HG02610 (cell line): Measurements from ENCODE around the gene ROCK2.

Source experiments
- ATAC-seq: cut with Tn5 transposase; IDR thresholded peaks from one replicate; pipeline ENCODE4 v1.9.1; 2021; ENCODE audit warnings: mild to moderate bottlenecking, moderate library complexity; ENCODE audit not compliant: unreplicated experiment

ROCK2 gene

GRCh38 chr2:11132036-11132671 lies 212.3 kb downstream of the ROCK2 start:
- ATAC-seq = no peak

- no peak for ATAC-seq
Observed at GRCh38 chr2:11131166-11131920, 213.1 kb downstream of the ROCK2 start.
